Prostate gland (tissue), 2 donors: ENCODE data around the gene CCDC28B.

Experiments used
- CTCF ChIP-seq, 4 experiments: fragments of 200-600 bp in 2 of 4; fragments of 450-650 bp in 2 of 4; sonication (generic) in 2 of 4; IDR thresholded peaks; 1 replicate in 3 of 4; 2 replicates in 1 of 4; pipeline ENCODE4 v1.5.1; 2016 to 2019; ENCODE audit warnings: antibody characterized with exemption in 4 of 4, mild to moderate bottlenecking in 2 of 4, moderate library complexity in 2 of 4
- POLR2A ChIP-seq: fragments of 450-650 bp; IDR thresholded peaks from one replicate; pipeline ENCODE4 v1.6.1; 2016; ENCODE audit warnings: antibody characterized with exemption, mild to moderate bottlenecking
- POLR2AphosphoS5 ChIP-seq: sonication (generic); formaldehyde crosslinking; IDR thresholded peaks from one replicate; pipeline ENCODE4 v1.6.1; 2017; ENCODE audit warnings: antibody characterized with exemption

GRCh38 chr1:32184650-32185049 lies 15.7 kb upstream of the CCDC28B start:
- TF ChIP-seq CTCF (IDR thresholded peaks at IDR 0.05) (no peak), POLR2A (no peak), POLR2AphosphoS5 (no peak)
